HCT116 (cell line): ENCODE results near the gene TDO2.

Experiments
- CTCF ChIP-seq, 3 experiments: fragments of 200-600 bp in 1 of 3; sonication (generic) in 1 of 3; IDR thresholded peaks in 2 of 3; conservative IDR thresholded peaks in 1 of 3; 2 replicates each; pipeline ENCODE4 v1.5.1; 2012 to 2017; ENCODE audit warnings: low read depth in 2 of 3, low read length in 2 of 3, antibody characterized with exemption in 1 of 3, borderline replicate concordance in 1 of 3, control low read depth in 1 of 3, mild to moderate bottlenecking in 1 of 3, mixed read lengths in 1 of 3, mixed run types in 1 of 3, moderate library complexity in 1 of 3; ENCODE audit not compliant: insufficient read depth in 1 of 3
- YY1 ChIP-seq: IDR thresholded peaks from 2 replicates; pipeline ENCODE4 v1.6.1; 2011; ENCODE audit warnings: low read length, low read depth, moderate library complexity, mild to moderate bottlenecking; ENCODE audit not compliant: insufficient replicate concordance; ENCODE audit errors: extremely low read depth
- ZBTB33 ChIP-seq: IDR thresholded peaks from 2 replicates; pipeline ENCODE4 v1.6.1; 2011; ENCODE audit warnings: mild to moderate bottlenecking, low read length, moderate library complexity; ENCODE audit not compliant: insufficient replicate concordance; ENCODE audit errors: extremely low read depth

- TF ChIP-seq ZBTB33 (no peak), CTCF (IDR thresholded peaks at IDR 0.05 in 2 of 3, conservative IDR thresholded peaks at IDR 0.05 in 1 of 3; ENCODE audit: borderline replicate concordance in 1 of 3, insufficient read depth in 1 of 3, low read depth in 2 of 3, low read length in 2 of 3) (no peak), YY1 (no peak)
These were observed 21.9 kb upstream of the TDO2 start for GRCh38 chr4:155881555-155881954.
